HepG2 (cell line): ENCODE measurements around the gene MCC. TPM values are rescaled to one million over a fixed set of nuclear protein-coding genes. Genes with fewer than 3 reads are reported as not detected.

ENCODE experiments used
- ATAC-seq: fragments of 200-7000 bp; cut with Tn5 transposase; 3 replicates; pipeline ENCODE4 v1.9.1; 2020; ENCODE audit warnings: mild to moderate bottlenecking, moderate library complexity
- BruUV-seq: library from RNA; stranded (reverse); fragments of 400-500 nt; replicated peaks from 2 replicates; lab custom pipeline; 2021; lab: Mats Ljungman, UMichigan
- CTCF ChIA-PET: fragments of 300-600 bp; formaldehyde crosslinking; extraction: SDS; loops from one replicate; lab custom pipeline; 2021; ENCODE audit warnings: low total read pairs, inconsistent platforms, low intra/inter-chr PET ratio; lab: Yijun Ruan, JAX
- POLR2A ChIA-PET: fragments of 350-600 bp; sonication (Branson Sonifier 250); formaldehyde crosslinking; loops from one replicate; lab custom pipeline; 2020; ENCODE audit warnings: antibody characterized with exemption, inconsistent platforms; lab: Yijun Ruan, JAX
- DNase-seq: peaks from one replicate; pipeline ENCODE4 v3.0.0-alpha.2; 2015; ENCODE audit warnings: low spot score
- FAIRE-seq: peaks from 3 replicates; lab custom pipeline; 2011; peaks lifted over from hg19 to GRCh38; lab: Jason Lieb, UNC
- H2AFZ ChIP-seq: one replicate; pipeline ENCODE4 v1.6.1; 2011; ENCODE audit warnings: low read length, inconsistent platforms
- H3K27ac ChIP-seq: fragments of 300-600 bp; 3 replicates; pipeline ENCODE4 v1.8.0; 2011; ENCODE audit warnings: mixed run types, mild to moderate bottlenecking, mixed read lengths, low read length, inconsistent platforms; ENCODE audit not compliant: insufficient read depth; ENCODE audit errors: extremely low read length
- H3K27me3 ChIP-seq, 2 experiments: fragments of 200-600 bp in 1 of 2; 2 replicates in 1 of 2; 3 replicates in 1 of 2; pipeline versions ENCODE4 v1.6.0 to v1.8.0; 2011; ENCODE audit warnings: low read length in 2 of 2, mild to moderate bottlenecking in 2 of 2, moderate library complexity in 2 of 2, inconsistent platforms in 1 of 2; ENCODE audit not compliant: insufficient read depth in 2 of 2, control insufficient read depth in 1 of 2
- H3K36me3 ChIP-seq, 2 experiments: fragments of 200-600 bp in 1 of 2; replicated peaks in 1 of 2; 2 replicates in 1 of 2; 3 replicates in 1 of 2; pipeline versions ENCODE4 v1.5.1 to v1.8.0; 2011; ENCODE audit warnings: low read length in 2 of 2, inconsistent platforms in 1 of 2; ENCODE audit not compliant: insufficient read depth in 2 of 2, control insufficient read depth in 1 of 2
- H3K4me1 ChIP-seq: 2 replicates; pipeline ENCODE4 v1.5.1; 2012; ENCODE audit warnings: low read length, inconsistent platforms; ENCODE audit not compliant: insufficient read depth
- H3K4me2 ChIP-seq: 2 replicates; pipeline ENCODE4 v1.6.0; 2011; ENCODE audit warnings: low read depth, low read length, inconsistent platforms
- H3K4me3 ChIP-seq, 3 experiments: fragments of 200-600 bp in 1 of 3; sonication (generic), shearing (Covaris generic) in 1 of 3; replicated peaks in 1 of 3; 2 replicates each; pipeline ENCODE4 v1.5.1; 2011 to 2016; ENCODE audit warnings: low read length in 3 of 3, inconsistent platforms in 2 of 3, low read depth in 2 of 3, mild to moderate bottlenecking in 2 of 3, control low read depth in 1 of 3, mixed read lengths in 1 of 3; ENCODE audit not compliant: insufficient read depth in 1 of 3
- H3K79me2 ChIP-seq: one replicate; pipeline ENCODE4 v1.6.1; 2011; ENCODE audit warnings: low read length, inconsistent platforms; ENCODE audit not compliant: insufficient read depth
- H3K9ac ChIP-seq: 2 replicates; pipeline ENCODE4 v1.6.0; 2011; ENCODE audit warnings: mild to moderate bottlenecking, low read depth, low read length, inconsistent platforms; ENCODE audit not compliant: insufficient read depth
- H3K9me3 ChIP-seq: 2 replicates; pipeline ENCODE4 v1.5.1; 2012; ENCODE audit warnings: mild to moderate bottlenecking, low read length
- H4K20me1 ChIP-seq: 2 replicates; pipeline ENCODE4 v1.6.0; 2011; ENCODE audit warnings: inconsistent platforms, mild to moderate bottlenecking, low read length, moderate library complexity; ENCODE audit not compliant: insufficient read depth
- CBX1 ChIP-seq: IDR thresholded peaks from one replicate; pipeline ENCODE4 v1.6.1; 2016; ENCODE audit warnings: antibody characterized with exemption, low read depth
- FOXJ3 ChIP-seq: sonication (generic); formaldehyde crosslinking; IDR thresholded peaks from 2 replicates; pipeline ENCODE4 v1.4.0; 2020; ENCODE audit warnings: missing genetic modification reagents, mild to moderate bottlenecking, borderline replicate concordance
- FOXM1 ChIP-seq: sonication (generic); formaldehyde crosslinking; IDR thresholded peaks from 2 replicates; pipeline ENCODE4 v1.5.0; 2020; ENCODE audit warnings: missing genetic modification reagents
- IRF1 ChIP-seq: sonication (generic); formaldehyde crosslinking; IDR thresholded peaks from 2 replicates; pipeline ENCODE4 v1.4.0; 2020; ENCODE audit warnings: low read depth, mild to moderate bottlenecking, missing genetic modification reagents
- PLSCR1 ChIP-seq: sonication (generic); formaldehyde crosslinking; IDR thresholded peaks from 2 replicates; pipeline ENCODE4 v1.5.0; 2020; ENCODE audit warnings: missing genetic modification reagents, mild to moderate bottlenecking, borderline replicate concordance
- TBP ChIP-seq: sonication (generic); formaldehyde crosslinking; IDR thresholded peaks from 2 replicates; pipeline ENCODE4 v1.5.0; 2020; ENCODE audit warnings: missing genetic modification reagents
- TP53 ChIP-seq: sonication (generic); formaldehyde crosslinking; conservative IDR thresholded peaks from 2 replicates; pipeline ENCODE4 v1.4.0; 2020; ENCODE audit warnings: missing genetic modification reagents
- ZBTB38 ChIP-seq: sonication (generic); formaldehyde crosslinking; IDR thresholded peaks from 2 replicates; pipeline ENCODE4 v1.5.1; 2020; ENCODE audit warnings: mild to moderate bottlenecking, missing genetic modification reagents
- ZBTB4 ChIP-seq: sonication (generic); formaldehyde crosslinking; IDR thresholded peaks from 2 replicates; pipeline ENCODE4 v1.4.0; 2020; ENCODE audit warnings: missing genetic modification reagents, mild to moderate bottlenecking, borderline replicate concordance
- ZHX1 ChIP-seq: sonication (generic); formaldehyde crosslinking; IDR thresholded peaks from 2 replicates; pipeline ENCODE4 v1.8.1; 2022; ENCODE audit warnings: low read depth, mild to moderate bottlenecking, missing genetic modification reagents
- ZNF121 ChIP-seq: sonication (generic); formaldehyde crosslinking; IDR thresholded peaks from 2 replicates; pipeline ENCODE4 v1.5.0; 2020; ENCODE audit warnings: mild to moderate bottlenecking, missing genetic modification reagents
- ZNF136 ChIP-seq: sonication (generic); formaldehyde crosslinking; IDR thresholded peaks from 2 replicates; pipeline ENCODE4 v1.8.1; 2022; ENCODE audit warnings: low read depth, mild to moderate bottlenecking, moderate library complexity, missing genetic modification reagents
- ZNF484 ChIP-seq: sonication (generic); formaldehyde crosslinking; IDR thresholded peaks from 2 replicates; pipeline ENCODE4 v1.5.1; 2020; ENCODE audit warnings: mild to moderate bottlenecking, low read depth, missing genetic modification reagents, borderline replicate concordance
- ZNF652 ChIP-seq: IDR thresholded peaks from 2 replicates; pipeline ENCODE4 v1.6.1; 2016; ENCODE audit warnings: low read depth, borderline replicate concordance
- ZNF761 ChIP-seq: sonication (generic); formaldehyde crosslinking; conservative IDR thresholded peaks from 2 replicates; pipeline ENCODE4 v1.4.0; 2020; ENCODE audit warnings: mild to moderate bottlenecking, missing genetic modification reagents
- ZNF878 ChIP-seq: sonication (generic); formaldehyde crosslinking; IDR thresholded peaks from 2 replicates; pipeline ENCODE4 v1.8.1; 2023; ENCODE audit warnings: mild to moderate bottlenecking, missing genetic modification reagents, moderate library complexity
- WGBS: methylation state at CpG from one replicate; pipeline ENCODE4 v1.1.6; 2017; ENCODE audit warnings: low lambda C conversion rate; 5-methylcytosine and 5-hydroxymethylcytosine counted together
- in situ Hi-C: cut with HindIII; loops from 2 replicates; pipeline ENCODE4 v1.10.0; 2017; ENCODE audit warnings: low pct_unique_long_range_greater_than_20kb; ENCODE audit not compliant: extremely low pct_ligation_motif_present
- intact Hi-C: fragments of 100-400 bp; cut with micrococcal nuclease; formaldehyde crosslinking; loops from one replicate; pipeline ENCODE4 v1.10.0; 2022; ENCODE audit not compliant: unreplicated experiment
- polyA plus RNA-seq, 8 experiments: library from polyadenylated mRNA; depleted of rRNA in 3 of 8; stranded (reverse) in 7 of 8; unstranded in 1 of 8; fragments of >200 nt; fragmentation: Illumina TruSeq in 4 of 8; extraction: Trizol in 4 of 8; gene quantifications; 2 replicates each; pipeline versions ENCODE4 v1.2.1 to v1.2.3, GENCODE V29; 2011 to 2016; ENCODE audit warnings: low read depth in 4 of 8, missing spikeins in 1 of 8, mixed read lengths in 1 of 8; ENCODE audit not compliant: insufficient read depth in 1 of 8
- total RNA-seq, 5 experiments: library from RNA; depleted of rRNA; stranded (reverse); fragments of >200 nt; fragmentation: Illumina TruSeq; extraction: Trizol; gene quantifications; 2 replicates each; pipeline ENCODE4 v1.2.3, GENCODE V29; 2016; ENCODE audit warnings: low read depth in 1 of 5

MCC gene
- total and polyA plus RNA-seq, 2 of the 13 experiments (the other 11 are each of a cell fraction or from before 2014, with no cell fraction given): 0.55 to 2.4 TPM

- no peaks in the 10 kb centered on the region for H4K20me1 ChIP-seq
- H3K4me3 ChIP-seq: no peak overlapping the region
- no peaks in the 10 kb centered on the region for H3K79me2 ChIP-seq
- ChIA-PET CTCF (no interaction called here), POLR2A (no interaction called here)
- no peak overlapping the region for H3K4me2 ChIP-seq
- intact Hi-C loops: loop anchor here (5.0 kb wide), 1 partner anchor 144 kb away; no protein-coding TSS in a partner anchor
- in situ Hi-C loops: no loop called here
- no peaks in the 10 kb centered on the region for H3K27me3 ChIP-seq
- H3K27ac ChIP-seq: no peak overlapping the region
- 78% methylated on average over 6 of the region's 6 CpGs for WGBS
- ATAC-seq (no peak), DNase-seq (no peak), FAIRE-seq (no peak)
- no peaks in the 10 kb centered on the region for H3K36me3 ChIP-seq
- no peak overlapping the region for H2AFZ ChIP-seq
- H3K9ac ChIP-seq: no peak overlapping the region
- BruUV-seq: no TSS peak
- no peaks in the 10 kb centered on the region for H3K4me1 ChIP-seq
- no peaks in the 10 kb centered on the region for H3K9me3 ChIP-seq
- TF ChIP-seq ZHX1 (no peak), ZNF484 (CRISPR knock-in tag) (no peak), ZNF761 (no peak), ZNF652 (no peak), TP53 (CRISPR knock-in tag) (no peak), ZBTB4 (no peak), ZNF121 (CRISPR knock-in tag) (no peak), PLSCR1 (CRISPR knock-in tag) (no peak), ZBTB38 (CRISPR knock-in tag) (no peak), CBX1 (no peak), TBP (CRISPR knock-in tag) (no peak), ZNF878 (CRISPR knock-in tag) (no peak), ZNF136 (CRISPR knock-in tag) (no peak), FOXJ3 (CRISPR knock-in tag) (no peak), IRF1 (CRISPR knock-in tag) (no peak), FOXM1 (CRISPR knock-in tag) (no peak)
Observed at GRCh38 chr5:113058706-113059226, 429.5 kb downstream of the MCC start.
